Trophoblast cell (in vitro differentiated cells and primary cell): ENCODE measurements around the gene CABP4.
"Not testable (repeated sequence)": the region's sequence is repeated elsewhere in the genome, so short reads cannot be mapped to it uniquely, and the experiment has no call there.

Experiments
- DNase-seq, 2 donors: peaks; one replicate each; pipeline ENCODE4 v3.0.0-alpha.2; 2016
- H2AFZ ChIP-seq: 2 replicates; pipeline ENCODE4 v1.6.1; 2013; ENCODE audit warnings: low read length, moderate library complexity, mild to moderate bottlenecking; ENCODE audit not compliant: insufficient read depth, poor library complexity
- H2AK5ac ChIP-seq: 2 replicates; pipeline ENCODE4 v1.6.1; 2013; ENCODE audit warnings: mild to moderate bottlenecking, low read length
- H2BK120ac ChIP-seq: 2 replicates; pipeline ENCODE4 v1.6.1; 2013; ENCODE audit warnings: low read length, mild to moderate bottlenecking, moderate library complexity; ENCODE audit not compliant: insufficient read depth, poor library complexity
- H2BK12ac ChIP-seq: 2 replicates; pipeline ENCODE4 v1.6.1; 2013; ENCODE audit warnings: mild to moderate bottlenecking, low read length, moderate library complexity
- H2BK5ac ChIP-seq: 2 replicates; pipeline ENCODE4 v1.6.1; 2013; ENCODE audit warnings: low read length, low read depth, moderate library complexity, mild to moderate bottlenecking; ENCODE audit not compliant: poor library complexity
- H3K14ac ChIP-seq: 2 replicates; pipeline ENCODE4 v1.6.1; 2013; ENCODE audit warnings: mild to moderate bottlenecking, low read length
- H3K18ac ChIP-seq: 2 replicates; pipeline ENCODE4 v1.6.1; 2013; ENCODE audit warnings: mild to moderate bottlenecking, low read length
- H3K23ac ChIP-seq: 2 replicates; pipeline ENCODE4 v1.6.1; 2013; ENCODE audit warnings: low read length
- H3K27ac ChIP-seq: 2 replicates; pipeline ENCODE4 v1.5.1; 2013; ENCODE audit warnings: low read depth, mild to moderate bottlenecking, inconsistent platforms, low read length, moderate library complexity
- H3K27me3 ChIP-seq: 2 replicates; pipeline ENCODE4 v1.6.1; 2013; ENCODE audit warnings: inconsistent platforms, mild to moderate bottlenecking, low read length, moderate library complexity; ENCODE audit not compliant: insufficient read depth
- H3K36me3 ChIP-seq, 2 experiments: 1 replicate in 1 of 2; 2 replicates in 1 of 2; pipeline ENCODE4 v1.6.1; 2013; ENCODE audit warnings: low read length in 2 of 2, mild to moderate bottlenecking in 2 of 2, moderate library complexity in 1 of 2; ENCODE audit not compliant: insufficient read depth in 2 of 2, control insufficient read depth in 1 of 2
- H3K4ac ChIP-seq: 2 replicates; pipeline ENCODE4 v1.6.1; 2013; ENCODE audit warnings: low read depth, mild to moderate bottlenecking, low read length, moderate library complexity
- H3K4me1 ChIP-seq, 2 experiments: 1 replicate in 1 of 2; 2 replicates in 1 of 2; pipeline ENCODE4 v1.6.1; 2013; ENCODE audit warnings: low read length in 2 of 2, mild to moderate bottlenecking in 2 of 2, moderate library complexity in 1 of 2; ENCODE audit not compliant: insufficient read depth in 2 of 2, control insufficient read depth in 1 of 2
- H3K4me2 ChIP-seq: 2 replicates; pipeline ENCODE4 v1.6.1; 2013; ENCODE audit warnings: inconsistent platforms, mild to moderate bottlenecking, low read length, moderate library complexity
- H3K4me3 ChIP-seq: 2 replicates; pipeline ENCODE4 v1.5.1; 2013; ENCODE audit warnings: mild to moderate bottlenecking, low read depth, low read length, inconsistent platforms
- H3K79me1 ChIP-seq: one replicate; pipeline ENCODE4 v1.6.1; 2013; ENCODE audit warnings: low read length
- H3K79me2 ChIP-seq: 2 replicates; pipeline ENCODE4 v1.6.1; 2013; ENCODE audit warnings: low read length, mild to moderate bottlenecking; ENCODE audit not compliant: control insufficient read depth, insufficient read depth, poor library complexity
- H3K9ac ChIP-seq: 2 replicates; pipeline ENCODE4 v1.6.1; 2013; ENCODE audit warnings: mild to moderate bottlenecking, low read length
- H3K9me3 ChIP-seq: 2 replicates; pipeline ENCODE4 v1.6.1; 2013; ENCODE audit warnings: low read depth, mild to moderate bottlenecking, control low read depth, inconsistent platforms, low read length; ENCODE audit not compliant: insufficient read depth
- H4K12ac ChIP-seq: 2 replicates; pipeline ENCODE4 v1.6.1; 2013; ENCODE audit warnings: low read depth, mild to moderate bottlenecking, low read length, moderate library complexity
- H4K8ac ChIP-seq: 2 replicates; pipeline ENCODE4 v1.6.1; 2013; ENCODE audit warnings: low read depth, mild to moderate bottlenecking, low read length, moderate library complexity
- H4K91ac ChIP-seq: one replicate; pipeline ENCODE4 v1.6.1; 2013; ENCODE audit warnings: low read depth, mild to moderate bottlenecking, low read length, moderate library complexity
- WGBS: extraction: QIAGEN DNeasy Blood & Tissue Kit; methylation state at CpG from one replicate; pipeline ENCODE4 v1.1.7; 2013; ENCODE audit warnings: missing lambda C conversion rate; ENCODE audit not compliant: insufficient read length, insufficient coverage; ENCODE audit errors: extremely low coverage; 5-methylcytosine and 5-hydroxymethylcytosine counted together

The CABP4 gene

DNA sequence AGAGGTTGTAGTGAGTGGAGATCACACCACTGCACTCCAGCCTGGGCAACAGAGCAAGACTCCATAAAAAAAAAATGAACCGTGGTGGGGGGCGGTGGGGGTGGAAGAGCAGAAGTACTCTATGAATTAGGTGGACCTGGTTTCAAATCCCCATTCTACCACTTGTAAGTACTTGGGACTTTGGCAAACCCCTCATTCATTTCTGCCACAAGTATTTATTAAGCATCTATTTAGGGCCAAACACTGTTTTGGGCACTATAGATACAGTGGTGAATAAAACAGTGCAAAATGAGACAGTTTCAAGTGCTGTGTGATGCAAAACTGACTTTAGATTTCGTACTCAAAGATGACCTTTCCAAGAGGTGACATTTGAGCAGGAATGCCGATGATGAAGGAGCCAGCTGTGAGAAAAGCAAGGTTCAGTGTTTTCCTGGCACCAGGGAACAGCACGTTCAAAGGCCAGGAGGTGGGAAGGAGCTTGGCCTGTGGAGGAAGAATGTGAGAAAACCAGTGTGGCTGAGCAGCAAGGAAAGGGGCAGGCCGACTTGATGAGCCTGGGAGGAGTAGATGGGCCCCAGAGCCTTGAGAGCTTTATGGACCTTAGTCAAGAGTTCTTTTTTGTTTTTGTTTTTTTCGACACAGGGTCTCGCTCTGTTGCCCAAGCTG is 15.3 kb downstream of the CABP4 start:
- H4K8ac ChIP-seq = no peak overlapping the region
- no peak overlapping the region for H2AK5ac ChIP-seq
- no peak overlapping the region for H3K4me2 ChIP-seq
- no peak overlapping the region for H3K18ac ChIP-seq
- H2BK12ac ChIP-seq = no peak overlapping the region
- H3K9ac ChIP-seq = no peak overlapping the region
- no peak overlapping the region for H4K12ac ChIP-seq
- H2AFZ ChIP-seq = no peak overlapping the region
- peaks cover 10 to 13% of the 10 kb centered on the region in 2 experiments for H3K4me1 ChIP-seq
- H3K14ac ChIP-seq = no peak overlapping the region
- no peak overlapping the region for H4K91ac ChIP-seq
- no peaks in the 10 kb centered on the region for H3K27me3 ChIP-seq
- no peak overlapping the region for H2BK5ac ChIP-seq
- H3K36me3 ChIP-seq = no peaks in the 10 kb centered on the region
- H3K23ac ChIP-seq = no peak overlapping the region
- peaks cover 10% of the 10 kb centered on the region for H3K79me1 ChIP-seq
- H3K4me3 ChIP-seq = no peak overlapping the region
- H3K4ac ChIP-seq = no peak overlapping the region
- H3K79me2 ChIP-seq = peaks cover 7% of the 10 kb centered on the region
- no CpG with 5 or more reads among the region's 8 CpGs for WGBS
- H3K9me3 ChIP-seq = peaks cover 2% of the 10 kb centered on the region
- H2BK120ac ChIP-seq = no peak overlapping the region
- peak; percentile 30 to 72 for DNase-seq
- no peak overlapping the region for H3K27ac ChIP-seq

DNA sequence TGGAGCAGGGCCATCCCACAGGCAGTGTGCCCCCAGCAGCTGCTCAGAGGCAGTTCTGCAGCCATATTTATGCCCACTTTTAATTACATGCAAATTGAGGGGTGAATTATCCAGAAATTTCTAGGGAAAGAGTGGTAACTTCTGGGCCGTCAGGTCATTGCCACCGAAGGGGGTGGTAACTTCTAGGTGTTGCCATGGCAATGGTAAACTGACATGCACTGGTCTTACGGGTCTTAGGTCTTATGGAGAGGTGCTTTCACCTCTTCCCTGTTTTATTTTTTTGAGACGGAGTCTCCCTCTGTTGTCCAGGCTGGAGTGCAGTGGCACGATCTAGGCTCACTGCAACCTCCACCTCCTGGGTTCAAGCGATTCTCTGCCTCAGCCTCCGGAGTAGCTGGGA is 17.7 kb downstream of the CABP4 start:
- no peak overlapping the region for H3K23ac ChIP-seq
- no peak overlapping the region for H2AK5ac ChIP-seq
- DNase-seq = peak in 1 of 2 donors; percentile 35
- H3K4me1 ChIP-seq = peaks cover 8% of the 10 kb centered on the region in 2 experiments
- H2AFZ ChIP-seq = no peak overlapping the region
- no peak overlapping the region for H2BK12ac ChIP-seq
- peaks cover 7% of the 10 kb centered on the region for H3K79me2 ChIP-seq
- peaks cover 2% of the 10 kb centered on the region for H3K9me3 ChIP-seq
- H4K12ac ChIP-seq = no peak overlapping the region
- no peak overlapping the region for H3K9ac ChIP-seq
- no peak overlapping the region for H3K4me2 ChIP-seq
- H3K14ac ChIP-seq = no peak overlapping the region
- H3K4me3 ChIP-seq = no peak overlapping the region
- H3K18ac ChIP-seq = no peak overlapping the region
- H3K27me3 ChIP-seq = no peaks in the 10 kb centered on the region
- WGBS = no CpG with 5 or more reads among the region's 7 CpGs
- no peak overlapping the region for H3K27ac ChIP-seq
- no peak overlapping the region for H4K8ac ChIP-seq
- H3K79me1 ChIP-seq = peaks cover 10% of the 10 kb centered on the region
- H4K91ac ChIP-seq = no peak overlapping the region
- H3K36me3 ChIP-seq = no peaks in the 10 kb centered on the region
- H2BK120ac ChIP-seq = no peak overlapping the region
- no peak overlapping the region for H2BK5ac ChIP-seq
- H3K4ac ChIP-seq = no peak overlapping the region

DNA sequence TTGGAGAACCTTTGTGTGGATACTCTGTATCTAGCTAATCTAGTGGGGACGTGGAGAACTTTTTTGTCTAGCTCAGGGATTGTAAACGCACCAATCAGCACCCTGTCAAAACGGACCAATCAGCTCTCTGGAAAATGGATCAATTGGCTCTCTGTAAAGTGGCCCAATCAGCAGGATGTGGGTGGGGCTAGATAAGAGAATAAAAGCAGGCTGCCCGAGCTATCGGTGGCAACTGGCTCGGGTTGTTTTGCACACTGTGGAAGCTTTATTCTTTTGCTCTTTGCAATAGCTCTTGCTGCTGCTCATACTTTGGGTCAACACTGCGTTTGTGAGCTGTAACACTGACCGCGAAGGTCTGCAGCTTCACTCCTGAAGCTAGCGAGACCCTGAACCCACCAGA is 21.5 kb downstream of the CABP4 start:
- H4K91ac ChIP-seq, H3K27me3 ChIP-seq, H3K4me2 ChIP-seq, H3K4me1 ChIP-seq, H3K27ac ChIP-seq, H3K4me3 ChIP-seq, H2BK12ac ChIP-seq, H3K36me3 ChIP-seq, H4K8ac ChIP-seq, H3K79me1 ChIP-seq, H3K9me3 ChIP-seq, H2BK120ac ChIP-seq, H4K12ac ChIP-seq, H2AFZ ChIP-seq, H2BK5ac ChIP-seq, H3K79me2 ChIP-seq, DNase-seq, H3K4ac ChIP-seq, H3K18ac ChIP-seq, H3K23ac ChIP-seq, H2AK5ac ChIP-seq, H3K14ac ChIP-seq, H3K9ac ChIP-seq: not testable (repeated sequence)
- WGBS = no CpG with 5 or more reads among the region's 10 CpGs

GRCh38 chr11:67477344-67478050 is 22.3 kb downstream of the CABP4 start:
- H3K23ac ChIP-seq, DNase-seq, H2BK5ac ChIP-seq, H2BK120ac ChIP-seq, H3K4me2 ChIP-seq, H4K8ac ChIP-seq, H3K79me2 ChIP-seq, H2BK12ac ChIP-seq, H3K36me3 ChIP-seq, H3K18ac ChIP-seq, H2AK5ac ChIP-seq, H3K9ac ChIP-seq, H3K9me3 ChIP-seq, H2AFZ ChIP-seq, H3K79me1 ChIP-seq, H3K4me1 ChIP-seq, H3K27ac ChIP-seq, H3K14ac ChIP-seq, H4K12ac ChIP-seq, H3K4ac ChIP-seq, H3K4me3 ChIP-seq, H4K91ac ChIP-seq, H3K27me3 ChIP-seq: not testable (repeated sequence)
- no CpG with 5 or more reads among the region's 16 CpGs for WGBS
